ENCODE measurements around the gene BIRC7.

- TF ChIP-seq YY1 (IDR thresholded peaks at IDR 0.05; ENCODE audit: insufficient read depth, insufficient read length): no peak
- no peak for TF ChIP-seq ZNF274 (IDR thresholded peaks at IDR 0.05; ENCODE audit: low read depth, low read length)
- TF ChIP-seq SUZ12 (IDR thresholded peaks at IDR 0.05; ENCODE audit: extremely low read depth, insufficient read depth, insufficient read length): no peak
These were observed 32.7 kb upstream of the BIRC7 start for GRCh38 chr20:63202811-63203526.

Data from NT2/D1 (cell line).